SK-N-MC (cell line): Measurements from ENCODE around the gene HEATR1.

Source experiments
- EZH2 ChIP-seq: fragments of 200-600 bp; sonication (generic); IDR thresholded peaks from one replicate; pipeline ENCODE4 v1.6.1; 2017; ENCODE audit warnings: antibody characterized with exemption
- FOXP2 ChIP-seq: optimal IDR thresholded peaks from 2 replicates; pipeline ENCODE3; 2011; ENCODE audit warnings: mild to moderate bottlenecking, moderate library complexity; ENCODE audit not compliant: insufficient read depth; ENCODE audit errors: extremely low read length, control extremely low read depth
- POLR2AphosphoS5 ChIP-seq: IDR thresholded peaks from 2 replicates; pipeline ENCODE4 v1.6.1; 2012; ENCODE audit warnings: mild to moderate bottlenecking, low read depth, low read length, borderline replicate concordance

DNA sequence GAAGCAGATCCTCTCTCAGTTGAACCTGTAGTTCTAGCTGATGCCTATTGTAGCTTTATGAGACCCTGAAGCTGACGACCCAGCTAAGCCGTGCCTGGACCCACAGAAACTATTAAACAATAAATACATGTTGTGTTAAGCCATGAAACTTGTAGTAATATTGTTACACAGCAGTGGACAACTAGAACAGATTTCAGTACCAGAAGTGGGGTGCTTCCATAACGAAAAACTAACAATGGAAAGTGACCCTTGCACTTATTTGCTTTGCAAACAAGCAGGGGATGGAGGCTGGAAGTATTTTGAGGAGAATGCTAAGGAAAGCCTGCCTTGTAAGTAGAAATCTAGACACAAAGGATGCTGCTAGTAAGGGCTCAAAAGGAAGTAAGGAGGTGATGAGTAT is 18.1 kb upstream of the HEATR1 start:
- TF ChIP-seq EZH2 (no peak), FOXP2 (no peak), POLR2AphosphoS5 (no peak)
